Bone marrow (tissue), 2 donors: ENCODE results near the gene DCLK2.
"Not testable (repeated sequence)": the region's sequence is repeated elsewhere in the genome, so short reads cannot be mapped to it uniquely, and the experiment has no call there.

ENCODE experiments used
- DNase-seq, 2 donors: peaks; one replicate each; lab custom pipeline; 2025; lab: John Stamatoyannopoulos, UW

Gene DCLK2

DNA sequence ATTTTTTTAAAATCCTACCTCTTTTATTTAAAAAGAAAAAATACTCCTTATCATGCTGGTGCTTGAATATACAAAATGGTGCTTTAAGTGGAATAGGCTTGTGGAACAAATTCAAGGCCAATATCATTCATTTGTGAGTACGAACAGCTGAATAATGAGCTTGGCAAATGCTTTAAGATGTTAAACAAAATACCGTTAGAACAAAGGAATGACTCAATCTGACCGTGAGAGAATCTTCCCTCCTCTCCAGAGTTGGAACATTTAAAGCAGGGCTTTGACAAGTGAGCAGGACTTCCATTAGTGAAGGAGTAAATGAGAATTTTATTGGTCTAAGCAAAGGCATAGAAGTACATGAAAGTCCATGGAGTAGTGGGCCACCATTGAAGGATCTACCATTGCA is 74.5 kb downstream of the DCLK2 start:
- no peak for DNase-seq

DNA sequence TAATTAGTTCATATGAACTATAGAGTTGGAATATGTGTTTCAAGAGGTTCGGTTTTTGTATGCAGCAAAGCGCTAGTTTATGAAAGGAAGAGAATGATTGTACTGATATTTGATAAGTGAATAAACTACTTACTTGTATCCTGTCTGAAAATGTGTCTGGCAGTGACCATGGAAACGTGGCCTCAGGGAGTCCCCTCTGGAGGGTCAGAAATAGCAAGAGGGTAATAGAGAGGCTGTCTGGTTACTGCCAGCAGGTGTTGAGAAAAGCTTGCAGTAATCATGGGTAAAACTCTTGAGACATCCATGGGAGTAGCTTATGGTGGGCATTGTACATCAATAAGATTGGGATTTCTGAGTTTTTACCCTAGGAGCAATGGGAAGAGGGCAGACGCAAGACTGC is 77.1 kb downstream of the DCLK2 start:
- no peak for DNase-seq

GRCh38 chr4:150156543-150156942 is 78.3 kb downstream of the DCLK2 start:
- DNase-seq, result no peak

DNA sequence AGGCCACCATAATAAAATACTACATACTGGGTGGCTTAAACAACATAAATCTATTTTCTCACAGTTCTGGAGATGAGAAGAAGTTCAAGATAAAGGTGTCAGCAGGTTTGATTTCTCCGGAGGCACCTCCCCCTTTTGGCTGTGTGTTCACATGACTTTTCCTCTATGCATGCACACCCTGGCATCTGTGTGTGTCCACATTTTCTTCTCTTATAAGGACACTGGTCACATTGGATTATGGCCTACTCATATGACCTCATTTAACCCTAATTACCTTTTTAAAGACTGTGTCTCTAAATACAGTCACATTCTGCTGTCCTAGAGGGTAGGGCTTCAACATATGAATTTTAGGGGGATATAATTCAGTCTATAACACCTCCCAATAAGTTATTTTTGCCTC is 79.8 kb downstream of the DCLK2 start:
- DNase-seq, result no peak

- no peak for DNase-seq
Observed at GRCh38 chr4:150160473-150160872, 82.2 kb downstream of the DCLK2 start.

GRCh38 chr4:150161109-150161508 is 82.9 kb downstream of the DCLK2 start:
- DNase-seq, result no peak

DNA sequence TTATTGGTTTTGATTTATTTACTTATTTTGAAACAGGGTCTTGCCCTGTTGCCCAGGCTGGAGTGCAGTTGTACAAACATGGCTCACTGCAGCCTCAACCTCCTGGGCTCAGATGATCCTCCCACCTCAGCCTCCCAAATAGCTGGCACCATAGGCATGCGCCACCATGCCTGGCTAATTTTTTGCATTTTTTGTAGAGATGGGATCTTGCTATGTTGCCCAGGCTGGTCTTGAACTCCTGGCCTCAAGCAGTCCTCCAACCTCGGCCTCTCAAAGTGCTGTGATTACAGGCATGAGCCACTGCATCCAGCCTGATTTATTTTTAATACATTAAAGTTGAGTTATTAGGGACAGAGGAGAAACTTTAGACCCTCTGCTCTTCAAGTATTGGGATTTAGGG is 83.8 kb downstream of the DCLK2 start:
- DNase-seq, result not testable (repeated sequence)

- no peak for DNase-seq
Observed at GRCh38 chr4:150164055-150164454, 85.8 kb downstream of the DCLK2 start.

DNA sequence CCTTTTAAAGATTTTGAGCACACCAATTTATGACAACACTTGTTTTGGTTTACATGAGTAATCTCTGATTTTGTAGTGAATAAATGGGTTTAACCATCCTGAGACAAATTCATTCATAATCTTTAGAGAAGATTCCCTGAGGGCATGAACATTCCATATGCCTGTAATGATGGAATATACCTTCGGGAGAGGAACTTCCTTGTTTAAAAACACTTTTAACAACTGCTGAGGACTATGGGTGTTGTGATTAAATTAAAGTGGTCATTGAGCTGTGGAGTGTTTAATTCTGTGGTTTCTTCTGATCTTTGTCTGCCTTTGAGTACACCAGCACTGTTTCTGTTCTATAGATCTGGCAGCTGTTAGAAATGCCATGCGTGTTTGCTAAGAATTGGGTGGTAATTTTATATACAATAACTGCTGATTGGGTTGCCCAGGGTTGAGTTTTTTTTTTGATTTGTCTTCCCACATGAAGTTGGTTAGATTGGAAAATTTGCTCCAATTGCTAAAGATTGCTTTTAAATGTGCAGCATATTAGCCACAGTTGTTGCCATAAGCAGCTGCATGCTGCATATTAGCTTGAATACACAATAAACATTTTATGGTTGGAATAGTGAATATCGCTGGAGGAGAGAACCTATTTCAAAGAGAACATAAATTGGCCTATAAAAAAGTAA is 86.8 kb downstream of the DCLK2 start:
- DNase-seq, result no peak

- DNase-seq, result no peak
Observed at GRCh38 chr4:150167054-150167453, 88.8 kb downstream of the DCLK2 start.

- DNase-seq, result no peak
Observed at GRCh38 chr4:150173432-150173861, 95.2 kb downstream of the DCLK2 start.

DNA sequence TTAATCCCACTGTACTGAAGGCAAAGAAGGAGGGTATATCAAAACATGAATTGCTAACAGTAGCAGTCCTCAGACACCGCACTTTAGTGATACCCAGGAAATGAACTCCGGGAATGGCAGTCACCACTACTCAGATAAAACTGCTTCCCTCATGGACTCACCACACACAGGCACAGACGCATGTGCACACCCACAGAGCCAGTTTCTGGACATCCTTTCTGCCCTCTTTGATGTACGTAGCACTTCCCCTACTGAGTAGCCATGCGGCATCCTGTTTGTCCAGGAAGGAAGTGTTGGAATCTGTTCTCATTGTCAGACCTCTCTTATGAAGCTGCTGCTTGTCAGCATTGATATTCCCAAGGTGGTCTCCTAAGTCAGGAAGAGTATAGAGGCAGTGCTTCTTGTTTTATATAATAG is 95.7 kb downstream of the DCLK2 start:
- DNase-seq, result no peak

- DNase-seq, result no peak
Observed at GRCh38 chr4:150176547-150176946, 98.3 kb downstream of the DCLK2 start.

GRCh38 chr4:150178161-150178560 is 99.9 kb downstream of the DCLK2 start:
- DNase-seq, result no peak

DNA sequence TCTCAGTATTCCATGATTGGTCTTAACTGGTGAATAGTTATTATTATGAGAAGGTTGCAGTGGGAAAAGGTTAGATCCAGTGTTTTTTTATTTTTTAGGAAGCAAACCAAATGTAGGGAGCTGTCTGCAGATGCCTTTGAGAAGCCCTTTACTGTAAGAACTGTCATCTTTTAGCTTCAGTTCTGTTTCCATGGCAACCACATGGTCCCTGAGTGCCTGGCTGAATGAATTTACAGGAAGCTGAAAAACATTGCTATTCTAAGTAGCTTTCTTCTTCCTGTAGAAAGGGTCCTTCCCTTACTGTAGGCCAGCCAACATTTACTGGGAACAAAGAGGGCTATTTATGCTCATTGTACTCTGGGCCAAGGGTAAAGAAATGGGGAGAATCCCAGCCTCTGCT is 103.3 kb downstream of the DCLK2 start:
- no peak for DNase-seq

DNA sequence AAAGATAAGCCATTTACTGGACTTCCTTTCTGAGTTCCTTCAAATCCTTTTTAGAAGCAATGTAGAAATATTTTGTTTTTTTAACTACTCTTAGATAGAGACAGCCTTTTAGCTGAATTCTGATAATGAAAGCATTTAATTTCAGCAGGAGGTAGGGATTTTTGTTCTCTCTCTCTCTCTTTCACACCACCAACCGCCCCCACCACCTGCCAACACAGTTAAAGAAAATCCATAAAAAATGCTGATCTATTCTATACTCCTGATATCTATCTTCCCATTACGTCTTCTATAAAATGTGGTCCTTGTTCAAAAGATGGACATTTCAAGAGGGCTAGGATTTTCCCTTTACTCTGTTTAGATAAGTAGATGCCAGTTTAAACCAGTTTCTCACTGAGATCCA is 104.5 kb downstream of the DCLK2 start:
- no peak for DNase-seq

DNA sequence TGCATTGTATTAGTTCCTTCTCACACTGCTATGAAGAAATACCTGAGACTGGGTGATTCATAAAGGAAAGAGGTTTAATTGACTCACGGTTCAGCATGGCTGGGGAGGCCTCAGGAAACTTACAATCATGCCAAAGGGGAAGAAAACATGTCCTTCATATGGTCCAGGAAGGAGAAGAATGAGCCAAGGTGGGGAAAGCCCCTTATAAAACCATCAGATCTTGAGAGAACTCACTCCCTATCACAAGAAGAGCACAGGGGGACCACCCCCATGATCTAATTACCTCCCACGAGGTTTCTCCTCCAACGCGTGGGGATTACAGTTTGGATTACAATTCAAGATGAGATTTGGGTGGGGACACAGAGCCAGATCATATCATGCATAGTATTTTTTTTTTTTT is 106.8 kb downstream of the DCLK2 start:
- DNase-seq, result not testable (repeated sequence)

DNA sequence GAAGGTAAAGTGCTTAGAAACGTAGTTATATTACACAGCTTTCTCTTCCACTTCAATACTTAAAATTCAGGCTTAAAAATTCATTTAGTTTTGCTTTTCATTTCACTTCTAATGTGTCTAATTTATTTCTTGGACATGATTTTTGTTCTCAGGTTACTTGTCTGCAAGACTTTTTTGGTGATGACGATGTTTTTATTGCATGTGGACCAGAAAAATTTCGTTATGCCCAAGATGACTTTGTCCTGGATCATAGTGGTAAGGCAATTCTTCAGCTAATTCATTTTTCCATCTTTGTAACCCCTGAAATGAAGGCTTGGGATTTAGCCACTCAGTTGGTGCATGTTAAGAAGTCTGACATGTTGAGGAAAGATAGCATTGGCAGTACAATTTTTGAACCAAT is 114.7 kb downstream of the DCLK2 start:
- DNase-seq, result no peak

- DNase-seq, result not testable (repeated sequence)
Observed at GRCh38 chr4:150197256-150197655, 119.0 kb downstream of the DCLK2 start.

- no peak for DNase-seq
Observed at GRCh38 chr4:150199056-150199455, 120.8 kb downstream of the DCLK2 start.

DNA sequence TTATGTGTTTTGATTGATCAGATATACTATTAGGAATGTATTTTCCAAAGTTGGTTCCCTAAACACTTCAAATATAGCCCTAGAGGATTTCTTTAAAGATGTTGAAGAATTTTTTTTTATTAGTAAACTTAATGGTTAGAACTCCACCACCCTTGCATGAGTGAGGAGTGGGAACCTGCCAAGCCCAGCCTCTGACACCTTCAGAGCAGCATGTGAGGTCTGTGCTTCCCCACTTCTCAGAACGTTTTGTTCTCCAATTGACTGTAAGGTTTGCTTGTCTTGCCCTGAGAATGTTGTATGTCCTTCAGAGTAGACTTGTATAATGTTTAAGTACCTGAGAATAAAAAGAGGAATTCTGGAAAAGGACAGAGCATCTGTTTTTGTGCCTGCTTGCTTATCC is 126.8 kb downstream of the DCLK2 start:
- DNase-seq, result no peak

DNA sequence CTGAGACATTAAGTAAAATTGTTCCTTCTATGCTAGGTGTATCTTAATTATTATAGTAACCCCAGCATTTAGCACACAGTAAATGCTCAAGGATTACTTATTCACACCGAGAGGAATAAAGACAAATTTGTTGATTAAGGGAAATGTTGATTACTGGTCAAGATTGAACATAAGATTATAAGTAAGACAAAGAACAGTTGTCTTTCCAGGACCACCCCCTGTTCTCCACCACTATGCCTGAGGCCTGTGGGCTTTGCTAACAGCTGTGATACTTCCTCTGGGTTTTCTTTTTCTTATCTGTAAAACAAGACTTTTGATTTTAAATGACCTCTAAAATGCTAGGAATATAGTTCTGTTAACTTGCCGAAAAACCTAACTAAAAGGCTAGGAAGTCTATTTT is 128.0 kb downstream of the DCLK2 start:
- DNase-seq, result no peak

- DNase-seq, result no peak
Observed at GRCh38 chr4:150206954-150207353, 128.7 kb downstream of the DCLK2 start.

GRCh38 chr4:150207871-150208270 is 129.6 kb downstream of the DCLK2 start:
- no peak for DNase-seq
